Epithelial cell of esophagus (primary cell): Measurements from ENCODE around the gene THSD4.

Source experiments
- DNase-seq: peaks from one replicate; pipeline ENCODE4 v3.0.0; 2010; ENCODE audit warnings: low read depth
- H3K4me3 ChIP-seq: 2 replicates; pipeline ENCODE4 v1.5.1; 2011; ENCODE audit warnings: mild to moderate bottlenecking, low read length, control low read depth
- CTCF ChIP-seq: IDR thresholded peaks from 2 replicates; pipeline ENCODE4 v1.5.1; 2011; ENCODE audit warnings: low read depth, mild to moderate bottlenecking, low read length, control low read depth, inconsistent platforms; ENCODE audit not compliant: insufficient read depth; ENCODE audit errors: missing control alignments

The THSD4 gene

GRCh38 chr15:71597126-71597525 is 481.9 kb downstream of the THSD4 start:
- no peak overlapping the region for H3K4me3 ChIP-seq
- DNase-seq: no peak
- TF ChIP-seq CTCF: no peak

- no peak for TF ChIP-seq CTCF
- no peak overlapping the region for H3K4me3 ChIP-seq
- no peak for DNase-seq
These were observed 482.4 kb downstream of the THSD4 start for GRCh38 chr15:71597637-71598036.

- TF ChIP-seq CTCF: no peak
- no peak for DNase-seq
- no peak overlapping the region for H3K4me3 ChIP-seq
These were observed 483.5 kb downstream of the THSD4 start for GRCh38 chr15:71598741-71599140.

- no peak for DNase-seq
- H3K4me3 ChIP-seq: no peak overlapping the region
- TF ChIP-seq CTCF: no peak
These were observed 484.3 kb downstream of the THSD4 start for GRCh38 chr15:71599418-71600151.

DNA sequence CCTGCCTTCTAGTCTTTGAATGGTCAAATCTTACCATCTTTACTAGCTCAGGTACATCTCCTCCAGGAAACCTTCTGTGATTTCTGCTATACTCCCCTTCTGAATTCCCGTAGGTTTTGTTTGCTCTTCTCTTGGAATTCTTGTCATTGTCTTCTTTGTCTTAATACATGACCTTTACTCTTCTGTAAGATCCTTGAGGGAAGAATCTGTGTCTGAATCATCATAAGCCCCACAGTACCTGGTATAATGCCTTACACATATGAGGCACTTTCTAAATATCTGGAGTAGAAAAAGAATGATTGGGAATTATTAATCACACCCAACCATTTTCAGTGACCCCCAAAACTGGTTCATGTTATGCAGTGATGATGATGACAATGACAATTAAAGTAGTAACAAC is 485.0 kb downstream of the THSD4 start:
- no peak overlapping the region for H3K4me3 ChIP-seq
- peak; percentile 28 for DNase-seq
- no peak for TF ChIP-seq CTCF

- no peak for DNase-seq
- no peak for TF ChIP-seq CTCF
- H3K4me3 ChIP-seq: no peak overlapping the region
These were observed 486.0 kb downstream of the THSD4 start for GRCh38 chr15:71601038-71601834.
